Retinal pigment epithelial cell (primary cell): ENCODE data around the gene PDK2.

Experiments
- DNase-seq: peaks from one replicate; pipeline ENCODE4 v3.0.0-alpha.2; 2010; ENCODE audit warnings: low read depth
- H3K4me3 ChIP-seq: 2 replicates; pipeline ENCODE4 v1.5.1; 2011; ENCODE audit warnings: mild to moderate bottlenecking, low read length, control low read depth, moderate library complexity
- CTCF ChIP-seq: conservative IDR thresholded peaks from 2 replicates; pipeline ENCODE4 v1.5.1; 2011; ENCODE audit warnings: low read depth, low read length, control low read depth, inconsistent platforms

The PDK2 gene

DNA sequence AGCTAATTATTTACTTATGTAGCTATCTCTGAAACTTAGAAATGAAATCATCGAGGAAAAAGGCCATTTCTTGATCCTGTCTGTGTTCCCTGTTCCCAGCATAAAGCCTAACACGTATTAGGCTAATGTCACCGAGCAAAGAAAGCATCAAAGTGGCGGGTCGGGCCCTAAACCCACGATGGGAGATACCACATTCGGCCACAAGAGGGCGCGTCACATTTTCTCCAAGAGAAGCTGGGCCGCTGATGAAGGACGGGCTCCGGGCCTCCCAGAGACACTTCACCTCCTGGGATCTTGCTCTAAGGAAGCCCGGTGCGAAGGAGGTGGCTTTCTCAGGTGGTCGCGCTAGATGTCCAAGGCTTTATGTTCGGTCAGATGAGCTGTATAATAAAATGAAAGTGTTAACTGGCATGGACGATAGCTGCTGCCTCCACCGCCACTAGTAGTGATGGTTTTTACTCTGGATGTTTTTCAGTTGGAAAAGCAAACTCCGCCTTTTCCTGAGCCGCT is 853 bp upstream of the PDK2 start:
- H3K4me3 ChIP-seq = peak overlapping the region; percentile 62
- TF ChIP-seq CTCF = peak; percentile 78
- no peak for DNase-seq

- H3K4me3 ChIP-seq = peak overlapping the region; percentile 75
- DNase-seq = no peak
- no peak for TF ChIP-seq CTCF
Observed at GRCh38 chr17:50095626-50096037, 481 bp downstream of the PDK2 start.

- peak overlapping the region; percentile 75 for H3K4me3 ChIP-seq
- no peak for DNase-seq
- no peak for TF ChIP-seq CTCF
Observed at GRCh38 chr17:50096092-50096491, 941 bp downstream of the PDK2 start.

- no peak overlapping the region for H3K4me3 ChIP-seq
- TF ChIP-seq CTCF = no peak
- DNase-seq = no peak
Observed at GRCh38 chr17:50096758-50097157, 1.6 kb downstream of the PDK2 start.

DNA sequence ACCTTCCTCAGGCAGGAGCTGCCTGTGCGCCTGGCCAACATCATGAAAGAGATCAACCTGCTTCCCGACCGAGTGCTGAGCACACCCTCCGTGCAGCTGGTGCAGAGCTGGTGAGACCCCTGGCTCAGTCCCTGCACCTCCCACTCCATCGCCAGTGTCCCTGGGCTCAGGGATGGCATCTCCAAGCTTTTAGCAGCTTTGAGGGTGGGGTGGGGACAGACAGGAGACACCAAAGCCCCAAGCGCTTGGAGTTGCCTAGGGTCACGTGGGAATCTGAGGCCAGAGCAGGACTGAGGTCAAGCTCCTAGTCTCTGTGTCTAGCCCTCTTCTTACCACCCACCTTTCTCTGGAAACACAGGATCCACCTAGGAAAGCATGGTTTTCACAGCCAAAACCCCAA is 2.3 kb downstream of the PDK2 start:
- no peak for DNase-seq
- no peak overlapping the region for H3K4me3 ChIP-seq
- no peak for TF ChIP-seq CTCF

- no peak overlapping the region for H3K4me3 ChIP-seq
- DNase-seq = no peak
- TF ChIP-seq CTCF = no peak
Observed at GRCh38 chr17:50097926-50098325, 2.8 kb downstream of the PDK2 start.

DNA sequence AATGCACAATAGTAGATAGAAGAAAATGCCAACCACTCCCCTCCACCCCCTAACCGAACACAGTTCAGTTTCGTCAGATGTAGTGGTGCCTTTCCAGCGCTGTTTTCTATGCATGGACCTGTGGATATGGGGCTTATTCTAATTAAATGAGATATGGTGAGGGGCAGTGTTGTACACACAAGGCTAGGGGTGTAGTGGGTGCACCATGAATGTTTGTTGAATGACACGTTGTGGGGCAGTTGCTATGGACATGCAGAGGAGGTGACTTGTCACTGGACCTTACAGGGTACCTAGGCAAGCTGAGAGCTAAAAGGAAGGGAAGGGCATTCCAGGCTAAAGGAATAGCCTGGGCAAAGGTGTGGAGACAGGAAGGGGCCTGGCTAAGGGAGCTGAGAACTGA is 3.4 kb downstream of the PDK2 start:
- TF ChIP-seq CTCF = no peak
- no peak overlapping the region for H3K4me3 ChIP-seq
- DNase-seq = no peak
